Endodermal cell (in vitro differentiated cells): ENCODE data around the gene PLA2G4D. TPM values are rescaled to one million over a fixed set of nuclear protein-coding genes. Genes with fewer than 3 reads are reported as not detected.

Source experiments
- DNase-seq: peaks from one replicate; pipeline ENCODE4 v3.0.0-alpha.2; 2017
- H3K27ac ChIP-seq: 2 replicates; pipeline ENCODE4 v1.5.1; 2013; ENCODE audit warnings: mild to moderate bottlenecking, low read depth, low read length, moderate library complexity
- H3K27me3 ChIP-seq: 2 replicates; pipeline ENCODE4 v1.6.1; 2013; ENCODE audit warnings: mild to moderate bottlenecking, low read length, moderate library complexity; ENCODE audit not compliant: insufficient read depth, control insufficient read depth, poor library complexity, severe bottlenecking
- H3K36me3 ChIP-seq: 2 replicates; pipeline ENCODE4 v1.7.0; 2013; ENCODE audit warnings: mild to moderate bottlenecking, low read length, moderate library complexity; ENCODE audit not compliant: control insufficient read depth, insufficient read depth
- H3K4me1 ChIP-seq: one replicate; pipeline ENCODE4 v1.7.0; 2013; ENCODE audit warnings: low read length; ENCODE audit not compliant: control insufficient read depth, insufficient read depth
- H3K4me3 ChIP-seq: 2 replicates; pipeline ENCODE4 v1.5.1; 2013; ENCODE audit warnings: mild to moderate bottlenecking, low read length, moderate library complexity
- H3K9ac ChIP-seq: 2 replicates; pipeline ENCODE4 v1.6.1; 2013; ENCODE audit warnings: mild to moderate bottlenecking, low read length, moderate library complexity; ENCODE audit not compliant: poor library complexity, severe bottlenecking; ENCODE audit errors: extremely low read depth
- H3K9me3 ChIP-seq: 2 replicates; pipeline ENCODE4 v1.6.1; 2013; ENCODE audit warnings: mild to moderate bottlenecking, low read length, moderate library complexity; ENCODE audit not compliant: control insufficient read depth
- H3K27ac Mint-ChIP-seq: 2 replicates; pipeline ENCODE4 v1.8.0; 2020; ENCODE audit warnings: mixed read lengths
- H3K27me3 Mint-ChIP-seq: 2 replicates; pipeline ENCODE4 v1.8.0; 2021; ENCODE audit warnings: mild to moderate bottlenecking, mixed read lengths; ENCODE audit not compliant: insufficient read depth
- H3K36me3 Mint-ChIP-seq: 2 replicates; pipeline ENCODE4 v1.8.0; 2020; ENCODE audit warnings: low read depth, mixed read lengths
- H3K4me1 Mint-ChIP-seq: 2 replicates; pipeline ENCODE4 v1.8.0; 2020; ENCODE audit warnings: mixed read lengths
- H3K4me3 Mint-ChIP-seq: 2 replicates; pipeline ENCODE4 v1.8.0; 2020; ENCODE audit warnings: mild to moderate bottlenecking, moderate library complexity, mixed read lengths
- H3K9me3 Mint-ChIP-seq: 2 replicates; pipeline ENCODE4 v1.8.0; 2020; ENCODE audit warnings: mild to moderate bottlenecking, mixed read lengths
- CTCF ChIP-seq: fragments of 200-600 bp; sonication (generic); conservative IDR thresholded peaks from 2 replicates; pipeline ENCODE4 v1.5.0; 2021; ENCODE audit warnings: antibody characterized with exemption, mild to moderate bottlenecking
- WGBS, 2 experiments: methylation state at CpG; one replicate each; pipeline versions ENCODE4 v1.1.5 to v1.1.7; 2013; ENCODE audit warnings: missing lambda C conversion rate in 2 of 2, mixed read lengths in 1 of 2; ENCODE audit not compliant: insufficient coverage in 1 of 2, insufficient read length in 1 of 2; 5-methylcytosine and 5-hydroxymethylcytosine counted together
- total RNA-seq, 2 donors: library from RNA; stranded (reverse); fragmentation: NEBNext Ultra II Directional in 1 of 2; extraction: Animal tissue kit (Norgen Biotek cat#: 25700) in 1 of 2; gene quantifications; 2 replicates in 1 of 2; 3 replicates in 1 of 2; pipeline ENCODE4 v1.2.1, GENCODE V29; 2021

PLA2G4D gene
- total RNA-seq, 2 donors from 2014 or later, result not detected

DNA sequence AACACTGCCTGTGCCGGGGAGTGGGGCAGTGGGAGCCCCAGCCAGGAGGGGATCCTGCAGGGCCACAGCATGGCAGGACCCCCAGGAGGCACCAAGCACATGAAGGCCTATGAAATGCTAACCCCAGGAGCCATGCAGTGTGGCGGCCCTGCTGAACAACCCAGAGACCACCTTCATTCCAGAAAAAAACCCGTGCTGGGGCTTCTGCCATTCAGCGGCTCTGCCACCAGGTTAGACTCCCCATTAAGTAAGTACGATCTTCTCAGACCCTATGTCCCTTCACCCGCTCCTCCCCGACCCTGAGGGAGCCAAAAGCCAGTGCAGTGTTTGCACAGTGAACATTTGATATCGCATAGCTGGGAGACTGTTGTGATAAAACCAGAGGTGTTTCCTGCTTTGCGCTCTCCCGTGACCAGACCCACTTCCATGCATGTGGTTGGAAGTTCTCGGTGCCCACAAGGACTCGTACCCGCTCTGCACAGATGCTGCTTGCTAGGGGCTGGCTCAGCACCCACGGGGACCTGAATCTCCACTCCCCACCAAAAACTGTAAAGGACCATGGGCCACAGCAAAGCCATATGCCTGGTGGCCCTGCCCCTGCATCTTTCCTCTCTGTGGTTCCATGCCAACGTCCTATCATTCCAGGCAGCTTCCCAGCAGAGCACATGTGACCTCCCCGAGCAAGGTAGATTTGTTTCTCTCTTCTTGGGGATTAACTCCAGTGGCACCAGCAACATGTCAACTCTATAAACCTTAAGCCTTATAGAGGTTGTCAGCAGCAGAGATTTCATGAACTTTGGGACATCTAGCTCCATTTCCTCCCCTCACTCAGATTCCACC is 5.3 kb downstream of the PLA2G4D start:
- Histone ChIP-seq H3K36me3 (no peaks in the 10 kb centered on the region), H3K4me3 (no peak overlapping the region), H3K4me1 (peaks cover 5% of the 10 kb centered on the region), H3K9me3 (no peaks in the 10 kb centered on the region), H3K27me3 (no peaks in the 10 kb centered on the region), H3K27ac (no peak overlapping the region), H3K9ac (no peak overlapping the region)
- H3K9me3 Mint-ChIP-seq, result no peaks in the 10 kb centered on the region
- peaks cover 3% of the 10 kb centered on the region for H3K27me3 Mint-ChIP-seq
- no peak overlapping the region for H3K27ac Mint-ChIP-seq
- peaks cover 11% of the 10 kb centered on the region for H3K4me1 Mint-ChIP-seq
- no peak overlapping the region for H3K4me3 Mint-ChIP-seq
- no peak for TF ChIP-seq CTCF
- no peaks in the 10 kb centered on the region for H3K36me3 Mint-ChIP-seq
- no peak for DNase-seq
- WGBS, 2 experiments, result 89 to 90% methylated on average over 16 of the region's 16 CpGs

DNA sequence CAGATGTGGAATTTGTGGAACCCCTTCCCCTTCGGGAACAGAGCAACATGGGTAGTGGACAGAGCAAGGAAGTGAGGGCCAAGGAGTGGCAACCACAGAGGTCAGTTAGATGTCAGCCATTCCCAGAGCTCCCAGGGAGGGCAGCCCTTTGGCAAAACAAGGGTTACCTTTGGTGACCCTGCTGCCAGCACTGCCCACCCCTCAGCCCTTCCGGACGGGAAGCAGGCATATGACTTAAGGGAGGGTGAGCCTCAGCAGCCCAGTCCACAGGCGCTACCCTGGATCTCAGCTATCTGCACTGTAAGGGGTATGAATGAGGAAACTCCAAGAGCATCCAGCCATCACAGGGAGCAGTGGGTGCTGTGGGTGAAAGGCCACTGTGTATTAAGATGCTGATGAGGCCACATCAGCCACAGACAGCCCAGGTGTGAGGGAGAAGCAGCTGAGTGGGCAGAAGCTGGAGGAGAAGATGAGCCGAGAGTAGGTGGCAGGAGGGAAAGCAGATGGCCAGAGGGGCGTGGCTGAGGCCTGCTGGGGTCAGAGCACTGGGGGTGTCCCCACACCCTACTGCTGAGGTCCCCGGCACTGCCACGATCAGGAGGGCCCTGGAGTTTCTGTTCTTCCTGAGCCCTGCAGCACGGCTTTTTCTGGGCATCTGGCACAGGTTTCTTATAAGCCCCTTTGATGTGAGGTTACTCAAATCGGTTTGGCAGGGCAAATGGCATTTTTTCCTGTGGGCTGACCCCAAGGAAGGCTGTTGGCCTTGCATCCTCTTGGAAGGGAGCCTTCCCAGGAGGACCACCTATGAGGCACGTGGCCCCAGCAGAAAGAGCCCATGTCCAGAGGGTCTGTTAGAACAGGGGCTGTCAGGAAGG is 6.2 kb downstream of the PLA2G4D start:
- no peak for DNase-seq
- Mint-ChIP-seq H3K27ac (no peak overlapping the region), H3K27me3 (peaks cover 3% of the 10 kb centered on the region), H3K9me3 (no peaks in the 10 kb centered on the region), H3K4me3 (no peak overlapping the region), H3K4me1 (peaks cover 11% of the 10 kb centered on the region), H3K36me3 (no peaks in the 10 kb centered on the region)
- H3K4me1 ChIP-seq, result peaks cover 5% of the 10 kb centered on the region
- H3K9ac ChIP-seq, result no peak overlapping the region
- whole genome bisulfite sequencing, 2 experiments, result 88 to 90% methylated on average over 11 of the region's 11 CpGs
- H3K9me3 ChIP-seq, result no peaks in the 10 kb centered on the region
- no peak for TF ChIP-seq CTCF
- H3K27me3 ChIP-seq, result no peaks in the 10 kb centered on the region
- H3K36me3 ChIP-seq, result no peaks in the 10 kb centered on the region
- no peak overlapping the region for H3K27ac ChIP-seq
- H3K4me3 ChIP-seq, result no peak overlapping the region

DNA sequence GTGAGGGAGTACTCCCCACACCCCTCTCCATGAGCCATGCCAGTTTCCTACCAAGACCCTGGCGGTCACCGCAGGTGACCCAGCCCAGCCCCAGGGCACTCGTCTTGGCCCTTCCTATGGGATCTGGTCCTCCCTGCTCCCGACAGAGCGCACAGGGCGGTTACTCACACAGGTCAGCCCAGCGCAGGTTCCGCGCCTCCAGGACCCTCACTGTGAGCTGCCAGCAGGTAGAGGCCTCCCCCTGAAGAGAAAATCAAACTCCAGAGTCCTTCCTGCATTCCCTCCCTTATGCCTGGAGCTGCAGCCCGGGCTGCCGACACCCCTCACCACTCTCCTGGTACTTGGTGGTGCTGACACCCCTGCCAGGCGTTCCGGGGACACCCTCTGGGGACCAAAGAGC is 6.9 kb downstream of the PLA2G4D start:
- no peak for DNase-seq
- Histone ChIP-seq H3K27me3 (no peaks in the 10 kb centered on the region), H3K27ac (no peak overlapping the region), H3K36me3 (no peaks in the 10 kb centered on the region), H3K9me3 (no peaks in the 10 kb centered on the region), H3K9ac (no peak overlapping the region), H3K4me3 (no peak overlapping the region), H3K4me1 (peaks cover under 1% of the 10 kb centered on the region)
- H3K27ac Mint-ChIP-seq, result no peak overlapping the region
- H3K36me3 Mint-ChIP-seq, result no peaks in the 10 kb centered on the region
- TF ChIP-seq CTCF, result no peak
- peaks cover 3% of the 10 kb centered on the region for H3K27me3 Mint-ChIP-seq
- no peaks in the 10 kb centered on the region for H3K9me3 Mint-ChIP-seq
- H3K4me1 Mint-ChIP-seq, result peaks cover 8% of the 10 kb centered on the region
- WGBS, 2 experiments, result 92 to 94% methylated on average over 6 to 13 of the region's 13 CpGs
- no peak overlapping the region for H3K4me3 Mint-ChIP-seq
